ENCODE measurements around the gene EIF2B1. TPM values are rescaled to one million over a fixed set of nuclear protein-coding genes. Genes with fewer than 3 reads are reported as not detected.
A peak's percentile ranks its signal among the peaks of the same experiment; 100 is the strongest.

Gene EIF2B1
- 23.9 TPM for total RNA-seq

DNA sequence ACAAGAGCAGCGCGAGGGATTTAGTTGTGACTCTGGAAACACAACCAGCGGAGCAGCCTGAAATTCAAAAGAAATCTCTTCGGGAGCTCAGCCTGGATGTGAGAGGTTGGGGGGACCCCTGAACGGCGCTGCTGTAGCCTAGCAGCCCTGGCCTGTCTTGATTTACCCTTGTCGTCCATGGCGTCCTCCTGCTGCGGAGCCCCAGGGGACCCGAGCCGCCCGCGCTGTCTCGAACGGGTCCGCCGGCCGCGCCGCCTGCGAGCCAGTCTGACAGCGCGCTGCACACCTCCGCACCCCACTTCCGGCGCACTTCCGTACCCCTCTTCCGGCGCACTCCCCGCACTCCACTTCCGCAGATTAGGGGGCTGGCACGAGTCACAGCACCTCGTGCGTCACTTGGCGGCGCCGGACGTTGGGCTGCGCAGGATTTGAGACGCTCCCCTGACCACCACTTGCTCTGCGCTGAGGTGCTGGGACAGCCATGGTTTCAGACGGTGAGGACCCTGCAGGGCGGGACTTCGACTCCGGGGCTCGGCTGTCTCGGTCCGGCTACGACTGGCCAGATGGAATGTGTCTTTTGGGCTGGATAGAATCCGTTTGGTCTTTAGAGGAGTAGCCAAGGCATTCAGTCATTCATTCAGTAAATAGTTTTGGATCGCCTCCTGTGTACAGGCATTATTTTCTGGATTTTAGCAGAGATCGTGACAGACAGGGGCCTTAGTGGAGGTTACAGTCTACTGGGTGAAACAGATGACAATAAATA, at the start of gene EIF2B1, which contains the start of gene GTF2H3:
Gene EIF2B1, minus strand, starts transcription at position 308 of the 763 bp plus-strand sequence. Its CDS starts 129 bp downstream, at position 179.
Gene GTF2H3, plus strand, starts transcription at position 451 of the 763 bp plus-strand sequence. Its CDS starts 31 bp downstream, at position 482.
- ATAC-seq: peak; percentile 97
- DNase-seq (ENCODE audit: low spot score): peak; percentile 96

- no peak for DNase-seq (ENCODE audit: low spot score)
- ATAC-seq: no peak
Measured at GRCh38 chr12:123681605-123682004, 48.1 kb upstream of the EIF2B1 start.

GRCh38 chr12:123678981-123679380, 45.5 kb upstream of the EIF2B1 start:
- ATAC-seq (no peak), DNase-seq (ENCODE audit: low spot score) (no peak)

DNA sequence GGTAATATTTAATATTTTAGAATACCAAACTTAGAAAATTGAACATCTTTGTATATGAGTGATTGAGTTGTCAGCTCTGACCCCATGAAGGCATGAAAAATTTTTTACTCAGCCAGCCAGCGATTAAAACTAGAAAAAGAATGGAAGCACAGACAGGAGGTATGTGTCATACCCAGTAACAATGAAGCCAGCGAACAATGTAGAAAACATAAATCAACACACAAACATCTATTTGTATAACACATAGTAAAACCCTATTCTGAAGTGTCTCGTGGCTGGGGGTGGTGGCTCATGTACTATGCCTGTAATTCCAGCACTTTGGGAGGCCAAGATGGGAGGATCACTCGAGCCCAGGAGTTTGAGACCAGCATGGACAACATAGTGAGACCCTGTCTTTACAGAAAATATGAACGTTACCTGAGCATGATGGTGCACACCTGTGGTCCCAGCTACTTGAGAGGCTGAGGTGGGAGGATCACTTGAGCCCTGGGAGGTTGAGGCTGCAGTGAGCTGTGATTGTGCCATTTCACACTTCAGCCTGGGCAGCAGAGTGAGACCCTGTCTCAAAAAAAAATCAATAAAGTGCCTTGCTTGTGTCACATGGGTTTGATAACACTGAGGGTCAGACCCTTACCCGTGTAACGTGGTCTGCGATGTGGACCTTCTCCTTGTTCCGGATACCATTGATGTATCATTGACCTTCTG, 43.3 kb upstream of the EIF2B1 start:
- ATAC-seq (no peak), DNase-seq (ENCODE audit: low spot score) (no peak)

GRCh38 chr12:123675436-123675835, 42.0 kb upstream of the EIF2B1 start:
- DNase-seq (ENCODE audit: low spot score) (no peak), ATAC-seq (no peak)

DNA sequence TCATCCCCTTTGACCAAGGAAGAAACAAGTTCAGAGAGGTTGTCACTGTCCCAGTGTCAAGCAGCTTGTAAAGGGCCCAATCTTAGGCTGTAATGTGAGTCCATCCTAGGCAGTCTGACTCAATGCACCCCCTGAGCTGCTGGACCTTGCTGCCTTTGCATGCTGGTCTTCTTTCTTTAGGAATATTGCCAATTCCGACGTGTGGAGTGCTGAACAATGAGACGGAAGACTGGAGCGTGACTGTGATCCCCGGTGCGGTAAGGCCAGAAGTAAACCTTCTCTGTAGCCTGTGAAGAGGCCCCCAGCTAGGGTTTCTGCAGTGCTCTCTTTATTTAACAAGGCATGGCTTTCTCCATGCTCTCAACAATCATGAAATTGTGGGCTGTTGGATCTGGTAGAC, 38.4 kb upstream of the EIF2B1 start:
- DNase-seq (ENCODE audit: low spot score) (no peak), ATAC-seq (no peak)

GRCh38 chr12:123670882-123671728, 37.6 kb upstream of the EIF2B1 start, which contains the start of gene TCTN2:
Gene TCTN2 (plus strand): TSS chr12:123671113. CDS start chr12:123671241, 128 bp downstream.
- DNase-seq (ENCODE audit: low spot score) (peak; percentile 90), ATAC-seq (peak; percentile 99)

DNA sequence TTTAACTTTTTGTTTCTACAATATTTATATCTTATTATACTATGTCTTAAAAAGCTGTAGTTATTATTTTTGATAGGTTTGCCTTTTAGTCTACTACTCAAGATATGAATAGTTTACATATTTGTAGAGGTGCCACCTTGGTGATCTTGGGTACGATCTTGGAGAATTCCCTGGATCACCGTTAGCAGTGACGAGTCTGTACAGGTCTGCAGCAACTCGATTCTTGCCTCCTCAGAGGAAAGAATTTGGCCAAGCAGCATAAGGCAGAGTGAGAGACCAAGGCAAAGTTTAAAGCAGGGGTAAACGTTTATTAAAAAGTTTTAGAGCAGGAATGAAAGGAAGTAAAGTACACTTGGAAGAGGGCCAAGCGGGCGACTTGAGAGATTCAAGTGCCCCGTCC, 34.3 kb upstream of the EIF2B1 start:
- DNase-seq (ENCODE audit: low spot score) (no peak), ATAC-seq (no peak)

- ATAC-seq: no peak
Measured at GRCh38 chr12:123659996-123660727, 26.7 kb upstream of the EIF2B1 start.

GRCh38 chr12:123657211-123657610, 23.7 kb upstream of the EIF2B1 start:
- ATAC-seq (no peak), DNase-seq (ENCODE audit: low spot score) (no peak)

More at GRCh38 chr12:123659996-123660727, 26.7 kb upstream of the EIF2B1 start:
- DNase-seq (ENCODE audit: low spot score): no peak

DNA sequence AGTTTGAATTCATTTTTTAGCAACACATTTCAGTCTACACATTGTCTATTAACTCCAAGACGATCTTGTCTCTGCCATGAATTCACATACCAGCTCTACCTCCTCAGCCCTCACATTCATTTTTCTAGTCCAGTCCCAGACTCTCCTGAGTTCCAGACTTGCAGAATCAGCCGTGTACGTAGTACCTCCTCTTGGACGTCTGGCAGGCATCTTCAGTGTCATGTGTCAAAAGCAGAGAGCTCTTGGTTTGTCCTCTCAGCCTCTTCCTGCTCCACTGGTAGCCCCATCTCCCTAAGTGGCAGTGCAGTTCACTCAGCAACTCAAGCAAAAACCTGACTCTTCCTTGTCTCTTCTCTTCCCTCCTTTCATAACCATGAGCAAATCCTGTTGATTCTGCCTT, 22.9 kb upstream of the EIF2B1 start:
- DNase-seq (ENCODE audit: low spot score) (no peak), ATAC-seq (no peak)

DNA sequence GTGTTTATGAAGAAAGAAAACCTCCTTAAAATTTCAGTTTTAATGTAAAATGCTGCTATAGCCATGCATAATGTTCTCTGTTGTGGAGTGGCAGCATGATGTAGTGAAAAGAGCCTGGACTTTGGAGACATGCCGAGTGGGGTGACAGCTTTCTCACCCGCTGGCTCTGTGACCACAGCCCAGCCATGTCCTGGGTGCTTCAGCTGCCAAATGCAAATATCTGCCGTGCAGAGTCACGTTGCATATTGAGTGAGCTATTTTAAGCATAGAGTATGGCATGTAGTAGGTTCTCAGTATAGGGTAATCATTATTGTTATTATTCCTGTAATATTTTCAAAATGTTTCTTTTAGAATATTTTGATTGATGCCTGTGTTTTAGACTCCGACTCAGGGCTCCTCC, 21.9 kb upstream of the EIF2B1 start:
- no peak for DNase-seq (ENCODE audit: low spot score)
- ATAC-seq: no peak

DNA sequence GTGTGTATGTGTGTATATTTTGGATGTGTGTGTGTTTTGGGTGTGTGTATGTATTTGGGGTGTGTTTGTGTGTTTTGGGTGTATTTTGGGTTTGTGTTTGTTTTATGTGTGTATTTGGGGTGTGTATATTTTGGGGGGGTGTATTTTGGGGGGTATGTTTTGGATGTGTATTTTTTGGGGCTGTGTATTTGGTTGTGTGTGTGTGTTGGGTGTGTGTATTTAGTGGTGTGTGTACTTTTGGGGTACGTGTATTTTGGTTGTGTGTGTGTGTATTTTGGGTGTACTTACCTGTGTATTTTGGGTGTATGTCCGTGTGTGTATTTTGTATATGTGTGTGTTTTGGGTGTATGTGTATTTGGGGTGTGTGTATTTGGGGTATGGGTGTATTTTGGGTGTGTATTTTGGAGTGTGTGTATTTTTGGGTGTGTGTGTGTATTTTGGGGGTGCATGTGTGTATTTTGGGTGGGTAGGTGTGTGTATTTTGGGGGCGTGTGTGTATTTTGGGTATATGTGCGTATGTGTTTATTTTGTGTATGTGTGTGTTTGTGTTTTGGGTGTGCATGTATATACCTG, 20.7 kb upstream of the EIF2B1 start:
- no peak for DNase-seq (ENCODE audit: low spot score)
- no peak for ATAC-seq

DNA sequence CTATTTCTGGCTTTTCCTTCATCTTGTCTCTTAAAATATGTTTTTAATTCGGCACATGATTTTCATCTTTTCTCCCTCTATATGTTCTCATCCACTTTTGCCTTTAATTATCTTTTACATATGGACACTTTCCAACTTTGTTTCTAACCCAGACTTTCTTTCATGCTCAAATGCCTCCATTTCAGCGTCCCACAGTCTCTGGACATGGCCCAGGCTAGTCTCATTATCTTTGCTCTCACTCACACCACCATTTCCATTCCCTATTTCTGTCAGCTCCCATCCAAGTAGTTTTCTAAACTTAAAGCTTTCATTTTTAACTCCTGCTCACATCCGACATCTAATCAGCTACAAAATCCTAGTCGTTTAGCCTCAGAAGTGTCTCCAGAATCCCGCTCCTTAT, 14.9 kb upstream of the EIF2B1 start:
- no peak for ATAC-seq
- no peak for DNase-seq (ENCODE audit: low spot score)

DNA sequence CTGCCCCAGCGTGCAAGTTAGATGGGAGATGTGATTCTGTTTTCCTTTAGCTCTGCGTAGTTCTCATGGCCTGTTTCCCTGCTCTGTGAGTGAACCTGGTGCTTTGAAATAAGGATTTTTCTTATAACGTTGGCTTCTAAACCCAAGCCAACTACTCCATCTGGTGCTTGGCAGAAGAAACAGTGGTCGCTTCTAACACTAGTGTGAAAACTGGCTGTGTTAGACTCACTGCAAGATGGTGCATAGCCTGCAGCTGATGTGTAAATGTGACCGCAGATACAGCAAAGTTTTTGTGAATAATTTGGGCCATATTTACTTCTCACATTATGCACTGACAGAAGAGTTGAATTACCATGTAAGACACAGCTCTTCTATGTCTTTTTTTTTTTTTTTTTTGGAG, 12.4 kb upstream of the EIF2B1 start:
- DNase-seq (ENCODE audit: low spot score): no peak
- no peak for ATAC-seq

- DNase-seq (ENCODE audit: low spot score) (no peak), ATAC-seq (no peak)
Measured at GRCh38 chr12:123645380-123645779, 11.9 kb upstream of the EIF2B1 start.

DNA sequence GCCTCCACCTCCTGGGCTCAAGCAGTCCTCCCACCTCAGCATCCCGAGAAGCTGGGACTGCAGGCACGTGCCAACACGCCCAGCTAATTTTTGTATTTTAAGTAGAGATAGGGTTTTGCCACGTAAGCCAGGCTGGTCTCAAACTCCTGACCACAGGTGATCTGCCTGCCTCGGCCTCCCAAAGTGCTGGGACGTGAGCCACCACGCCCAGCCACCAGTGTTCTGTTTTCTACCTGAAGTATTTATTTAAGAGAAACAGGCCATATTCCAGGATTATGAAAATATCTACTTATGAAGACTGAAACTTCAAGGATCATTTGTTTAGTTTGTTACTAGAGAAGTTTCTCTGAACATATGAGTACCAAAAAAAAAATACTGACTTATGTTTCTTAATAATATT, 10.4 kb upstream of the EIF2B1 start:
- DNase-seq (ENCODE audit: low spot score) (no peak), ATAC-seq (no peak)

DNA sequence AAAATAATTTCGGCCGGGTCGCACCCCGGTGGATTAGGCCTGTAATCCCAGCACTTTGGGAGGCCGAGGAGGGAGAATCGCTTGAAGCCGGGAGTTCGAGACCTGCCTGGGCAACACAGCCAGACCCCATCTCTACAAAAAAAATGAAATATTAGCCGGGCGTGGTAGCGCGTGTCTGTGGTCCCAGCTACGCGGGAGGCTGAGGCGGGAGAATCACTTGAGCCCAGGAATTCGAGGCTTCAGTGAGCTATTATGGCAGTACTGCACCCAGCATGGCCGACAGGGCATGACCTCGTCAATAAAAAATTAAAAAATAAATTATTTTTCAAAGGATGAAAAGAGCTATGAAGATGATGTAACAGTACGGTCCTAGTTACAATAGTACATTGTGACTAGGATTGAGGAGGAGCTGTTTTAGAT, 666 bp upstream of the EIF2B1 start:
- DNase-seq (ENCODE audit: low spot score) (no peak), ATAC-seq (no peak)

DNA sequence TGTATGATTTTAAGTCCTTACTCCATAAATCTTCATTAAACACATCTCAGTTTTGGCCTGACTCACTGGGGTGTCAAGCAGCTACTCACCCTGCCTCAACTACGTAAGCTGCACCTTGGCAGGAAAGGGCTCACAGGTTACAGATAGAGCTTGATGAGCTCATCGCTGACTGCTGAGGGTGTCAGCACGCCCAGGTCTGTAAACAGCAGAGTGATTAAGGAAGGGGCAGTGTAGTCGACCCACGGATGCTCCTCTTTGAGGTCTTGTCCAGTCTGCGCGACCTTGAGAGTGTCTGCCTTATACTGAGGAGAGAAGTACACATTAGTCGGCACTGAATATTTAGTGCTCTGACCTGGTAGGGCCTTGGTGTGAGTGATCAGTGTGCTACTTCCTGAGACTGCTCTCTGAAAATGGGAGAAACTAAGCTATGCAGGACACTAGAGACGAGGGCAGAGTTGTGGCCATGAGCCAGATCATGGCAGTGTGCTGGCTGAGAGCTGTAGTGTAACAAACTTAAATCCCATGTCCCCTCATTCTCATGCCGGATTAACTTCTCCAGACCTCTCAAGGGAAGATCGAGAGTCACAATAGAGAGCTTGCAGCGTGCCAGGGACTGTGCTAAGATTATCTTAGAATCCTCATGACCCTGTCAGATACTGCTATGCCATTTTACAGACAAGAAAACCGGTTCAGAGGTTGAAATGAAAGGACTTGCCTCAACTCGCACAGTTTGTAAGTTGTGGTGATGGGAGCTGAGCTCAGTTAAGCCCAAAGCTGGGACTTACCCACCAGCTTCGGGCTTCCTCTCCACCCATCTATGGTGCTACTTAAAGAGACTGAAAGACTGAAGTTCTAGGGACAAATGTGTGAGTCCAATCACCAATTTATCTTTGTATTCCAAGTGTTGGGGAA, 11.6 kb downstream of the EIF2B1 start:
- no peak for DNase-seq (ENCODE audit: low spot score)
- ATAC-seq: no peak
